ENCODE results near the gene DROSHA. TPM values are rescaled to one million over a fixed set of nuclear protein-coding genes. Genes with fewer than 3 reads are reported as not detected.
A peak's percentile ranks its signal among the peaks of the same experiment; 100 is the strongest.

The DROSHA gene
- total and polyA plus RNA-seq, 2 of the 4 experiments (the other 2 are of a cell fraction): 36.4 to 36.5 TPM

DNA sequence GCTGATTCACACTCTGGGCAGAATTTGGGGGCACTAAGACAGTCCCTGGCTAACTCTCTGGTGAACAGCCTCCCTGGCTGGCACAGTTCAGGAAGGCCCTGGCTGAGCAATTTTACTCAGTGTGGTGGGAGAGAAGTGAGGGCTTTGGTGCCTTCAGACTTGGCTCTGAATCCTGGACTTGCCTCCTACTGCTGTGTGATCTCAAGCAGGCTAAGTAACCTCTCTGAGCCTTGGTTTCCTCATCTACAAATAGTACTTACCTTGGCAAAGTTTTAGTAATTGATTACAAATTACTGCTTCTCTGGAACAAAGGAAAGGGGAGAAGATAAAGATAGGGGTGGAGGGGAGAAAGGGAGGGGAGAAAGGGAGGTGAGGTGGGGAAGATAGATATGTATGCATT lies 153.8 kb downstream of the DROSHA start:
- in situ Hi-C loops (cut with MboI; ENCODE audit: low sequenced_read_pairs) (no loop called here), dilution Hi-C loops (cut with HindIII; ENCODE audit: low sequenced_read_pairs, unreplicated experiment) (no loop called here), intact Hi-C loops (cut with micrococcal nuclease) (no loop called here)
- peak overlapping the region; percentile 23; the same call in 1 of the 2 replicates for H4K5ac ChIP-seq (ENCODE audit: low read depth, low read length)
- no peaks in the 10 kb centered on the region for H3K9me3 ChIP-seq (ENCODE audit: control insufficient read depth, insufficient read depth, low read length)
- no peaks in the 10 kb centered on the region for H4K20me1 ChIP-seq (ENCODE audit: insufficient read depth, low read length)
- peaks cover 3% of the 10 kb centered on the region; the same call in 1 of the 2 replicates for H3K9me1 ChIP-seq (ENCODE audit: insufficient read depth, low read length)
- H3K14ac ChIP-seq (replicated peaks; ENCODE audit: low read depth, low read length): no peak overlapping the region
- H4K8ac ChIP-seq (ENCODE audit: low read depth in 2 of 2, low read length in 2 of 2): no peak overlapping the region
- H2AK5ac ChIP-seq (ENCODE audit: low read depth, low read length): peak overlapping the region; percentile 43; the same call in 1 of the 2 replicates
- no peaks in the 10 kb centered on the region for H3K36me3 ChIP-seq (ENCODE audit: control insufficient read depth, insufficient read depth, low read length)
- no peak overlapping the region for H2AK9ac ChIP-seq (replicated peaks; ENCODE audit: low read depth, low read length, poor library complexity)
- no peak overlapping the region for H3K4me3 ChIP-seq (ENCODE audit: insufficient read depth, low read depth, low read length)
- ATAC-seq (ENCODE audit: low read depth) (no peak), DNase-seq (no peak)
- TF ChIP-seq, protein P1, sequence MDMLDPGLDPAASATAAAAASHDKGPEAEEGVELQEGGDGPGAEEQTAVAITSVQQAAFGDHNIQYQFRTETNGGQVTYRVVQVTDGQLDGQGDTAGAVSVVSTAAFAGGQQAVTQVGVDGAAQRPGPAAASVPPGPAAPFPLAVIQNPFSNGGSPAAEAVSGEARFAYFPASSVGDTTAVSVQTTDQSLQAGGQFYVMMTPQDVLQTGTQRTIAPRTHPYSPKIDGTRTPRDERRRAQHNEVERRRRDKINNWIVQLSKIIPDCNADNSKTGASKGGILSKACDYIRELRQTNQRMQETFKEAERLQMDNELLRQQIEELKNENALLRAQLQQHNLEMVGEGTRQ (IDR thresholded peaks at IDR 0.05; ENCODE audit: low read depth, low read length): no peak
- TF ChIP-seq MAZ (IDR thresholded peaks at IDR 0.05; ENCODE audit: borderline replicate concordance, low read depth, low read length) (no peak), SMC3 (IDR thresholded peaks at IDR 0.05; ENCODE audit: low read depth, low read length) (no peak), MXI1 (IDR thresholded peaks at IDR 0.05; ENCODE audit: borderline replicate concordance, low read depth, low read length) (no peak), NFE2L2 (IDR thresholded peaks at IDR 0.05; ENCODE audit: low read depth, low read length) (no peak), BHLHE40 (IDR thresholded peaks at IDR 0.05; ENCODE audit: low read depth, low read length) (no peak), RCOR1 (IDR thresholded peaks at IDR 0.05; ENCODE audit: insufficient replicate concordance, low read length) (no peak), RFX5 (IDR thresholded peaks at IDR 0.05; ENCODE audit: low read depth, low read length) (no peak), CHD1 (IDR thresholded peaks at IDR 0.05; ENCODE audit: low read depth, low read length) (no peak), POLR2A (IDR thresholded peaks at IDR 0.05; ENCODE audit: low read depth, low read length) (no peak), MAFK (IDR thresholded peaks at IDR 0.05; ENCODE audit: low read depth, low read length) (no peak), FOS (IDR thresholded peaks at IDR 0.05; ENCODE audit: low read depth, low read length) (no peak), RAD21 (IDR thresholded peaks at IDR 0.05; ENCODE audit: low read length) (no peak), CEBPB (IDR thresholded peaks at IDR 0.05; ENCODE audit: low read depth, low read length) (no peak)
- TF ChIP-seq, protein P2, sequence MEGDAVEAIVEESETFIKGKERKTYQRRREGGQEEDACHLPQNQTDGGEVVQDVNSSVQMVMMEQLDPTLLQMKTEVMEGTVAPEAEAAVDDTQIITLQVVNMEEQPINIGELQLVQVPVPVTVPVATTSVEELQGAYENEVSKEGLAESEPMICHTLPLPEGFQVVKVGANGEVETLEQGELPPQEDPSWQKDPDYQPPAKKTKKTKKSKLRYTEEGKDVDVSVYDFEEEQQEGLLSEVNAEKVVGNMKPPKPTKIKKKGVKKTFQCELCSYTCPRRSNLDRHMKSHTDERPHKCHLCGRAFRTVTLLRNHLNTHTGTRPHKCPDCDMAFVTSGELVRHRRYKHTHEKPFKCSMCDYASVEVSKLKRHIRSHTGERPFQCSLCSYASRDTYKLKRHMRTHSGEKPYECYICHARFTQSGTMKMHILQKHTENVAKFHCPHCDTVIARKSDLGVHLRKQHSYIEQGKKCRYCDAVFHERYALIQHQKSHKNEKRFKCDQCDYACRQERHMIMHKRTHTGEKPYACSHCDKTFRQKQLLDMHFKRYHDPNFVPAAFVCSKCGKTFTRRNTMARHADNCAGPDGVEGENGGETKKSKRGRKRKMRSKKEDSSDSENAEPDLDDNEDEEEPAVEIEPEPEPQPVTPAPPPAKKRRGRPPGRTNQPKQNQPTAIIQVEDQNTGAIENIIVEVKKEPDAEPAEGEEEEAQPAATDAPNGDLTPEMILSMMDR (conservative IDR thresholded peaks at IDR 0.05; ENCODE audit: low read depth, low read length): no peak
- TF ChIP-seq, protein P3, sequence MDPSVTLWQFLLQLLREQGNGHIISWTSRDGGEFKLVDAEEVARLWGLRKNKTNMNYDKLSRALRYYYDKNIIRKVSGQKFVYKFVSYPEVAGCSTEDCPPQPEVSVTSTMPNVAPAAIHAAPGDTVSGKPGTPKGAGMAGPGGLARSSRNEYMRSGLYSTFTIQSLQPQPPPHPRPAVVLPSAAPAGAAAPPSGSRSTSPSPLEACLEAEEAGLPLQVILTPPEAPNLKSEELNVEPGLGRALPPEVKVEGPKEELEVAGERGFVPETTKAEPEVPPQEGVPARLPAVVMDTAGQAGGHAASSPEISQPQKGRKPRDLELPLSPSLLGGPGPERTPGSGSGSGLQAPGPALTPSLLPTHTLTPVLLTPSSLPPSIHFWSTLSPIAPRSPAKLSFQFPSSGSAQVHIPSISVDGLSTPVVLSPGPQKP (IDR thresholded peaks at IDR 0.05; ENCODE audit: borderline replicate concordance, low read depth, low read length): no peak
- 0 out of 2 replicates have a peak overlapping the region, but pooled peaks have one; percentile 28 for H2BK120ac ChIP-seq (ENCODE audit: low read depth, low read length)
- peak overlapping the region; percentile 18 for H2AFZ ChIP-seq (replicated peaks; ENCODE audit: low read length, poor library complexity)
- no peak overlapping the region for H3K9ac ChIP-seq (ENCODE audit: low read depth, low read length)
- no peaks in the 10 kb centered on the region for H3K79me1 ChIP-seq (ENCODE audit: low read depth in 1 of 2, low read length in 2 of 2)
- 0 out of 3 replicates have a peak overlapping the region, but pooled peaks have one; percentile 41 for H2BK15ac ChIP-seq (ENCODE audit: low read depth, low read length)
- peak overlapping the region; percentile 47; the same call in 1 of the 2 replicates for H3K4ac ChIP-seq (ENCODE audit: low read depth, low read length)
- H3K56ac ChIP-seq (ENCODE audit: extremely low read depth, insufficient read depth, low read length): no peak overlapping the region
- ChIA-PET POLR2A (ENCODE audit: unreplicated experiment) (interaction anchor here (0.5 kb wide), 1 partner anchor 47 kb away, joined by 3 read pairs; no protein-coding TSS in a partner anchor), CTCF (no interaction called here)
- H4K91ac ChIP-seq (ENCODE audit: insufficient read depth, low read depth, low read length): no peak overlapping the region
- H2BK5ac ChIP-seq (ENCODE audit: low read depth, low read length, poor library complexity, severe bottlenecking): no peak overlapping the region
- H3K4me2 ChIP-seq (ENCODE audit: low read depth, low read length): no peak overlapping the region
- H3K27ac ChIP-seq (ENCODE audit: insufficient read depth, low read length): no peak overlapping the region
- no TSS peak for BruUV-seq (replicated peaks)
- H2BK20ac ChIP-seq (ENCODE audit: low read depth, low read length): no peak overlapping the region
- H3K4me1 ChIP-seq (ENCODE audit: control insufficient read depth, insufficient read depth, low read length): peaks cover 2% of the 10 kb centered on the region
- H3K18ac ChIP-seq (ENCODE audit: low read depth, low read length): peak overlapping the region; percentile 35; the same call in 1 of the 2 replicates
- no peaks in the 10 kb centered on the region for H3K27me3 ChIP-seq (ENCODE audit: control insufficient read depth, insufficient read depth, low read length)
- no peak overlapping the region for H3K23ac ChIP-seq (ENCODE audit: low read depth, low read length)
